ENCODE results near the gene FUT8.

The FUT8 gene

GRCh38 chr14:65491274-65491673 lies 78.7 kb downstream of the FUT8 start:
- no peak for DNase-seq (ENCODE audit: low read depth in 1 of 2, low spot score in 1 of 2)

GRCh38 chr14:65492266-65492665 lies 79.7 kb downstream of the FUT8 start:
- DNase-seq (ENCODE audit: low read depth in 1 of 2, low spot score in 1 of 2) = no peak

- no peak for DNase-seq (ENCODE audit: low read depth in 1 of 2, low spot score in 1 of 2)
Measured at GRCh38 chr14:65495196-65495595, 82.7 kb downstream of the FUT8 start.

- DNase-seq (ENCODE audit: low read depth in 1 of 2, low spot score in 1 of 2) = no peak
Measured at GRCh38 chr14:65496178-65496993, 83.9 kb downstream of the FUT8 start.

DNA sequence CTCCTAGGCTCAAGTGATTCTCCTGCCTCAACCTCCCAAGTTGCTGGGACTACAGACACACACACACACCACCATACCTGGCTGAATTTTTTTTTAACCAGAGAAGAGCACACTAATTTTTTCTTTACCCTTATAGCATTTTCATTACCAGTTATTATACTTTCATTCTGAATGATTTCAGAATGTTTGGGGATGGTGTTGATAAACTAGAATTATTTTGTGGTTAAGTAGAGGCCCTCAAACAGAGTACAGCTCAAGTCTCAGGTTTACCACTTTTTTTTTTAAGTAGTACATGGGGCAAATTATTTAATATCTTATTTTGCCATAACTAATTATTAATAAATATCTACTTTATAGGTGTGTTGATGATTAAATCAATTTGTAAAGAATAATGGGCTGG lies 86.6 kb downstream of the FUT8 start:
- DNase-seq (ENCODE audit: low read depth in 1 of 2, low spot score in 1 of 2) = no peak

DNA sequence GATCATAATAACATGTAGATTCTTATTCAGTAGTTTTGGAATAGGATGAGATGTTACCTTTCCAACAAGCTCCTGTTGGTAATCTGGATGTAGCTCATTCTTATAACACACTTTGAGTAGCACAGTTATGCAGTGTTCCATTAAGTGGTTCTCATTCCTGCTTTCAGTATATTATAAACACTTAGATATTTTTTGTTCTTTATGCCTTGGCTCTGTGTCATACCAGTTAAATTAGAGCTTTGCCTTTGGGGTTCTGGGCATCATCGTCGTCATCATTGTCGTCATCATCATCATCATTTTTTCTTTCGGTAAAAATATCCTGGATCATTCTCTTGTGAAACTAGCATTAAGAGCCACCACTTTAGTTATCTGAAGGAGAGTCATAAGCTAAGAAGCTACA lies 87.5 kb downstream of the FUT8 start:
- no peak for DNase-seq (ENCODE audit: low read depth in 1 of 2, low spot score in 1 of 2)

DNA sequence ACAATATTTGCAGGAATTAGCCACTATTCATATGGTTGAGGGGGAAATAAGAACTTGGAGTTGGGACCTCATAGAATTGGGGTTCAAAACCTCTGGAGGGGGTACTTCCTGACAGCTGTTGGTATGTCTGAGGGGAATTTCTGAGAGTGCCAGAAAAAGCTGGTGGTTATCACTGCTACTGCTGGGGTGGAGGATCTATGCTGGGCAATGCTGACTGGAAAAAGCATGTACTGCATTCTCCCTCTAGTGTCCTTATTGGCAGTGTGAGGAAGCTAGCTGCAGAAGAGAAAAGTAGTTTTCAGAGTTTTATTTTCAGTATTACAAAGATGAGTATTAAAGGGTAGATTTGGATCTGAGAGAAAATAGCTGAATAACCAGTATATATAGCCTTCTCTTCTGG lies 88.8 kb downstream of the FUT8 start:
- no peak for DNase-seq (ENCODE audit: low read depth in 1 of 2, low spot score in 1 of 2)

- DNase-seq (ENCODE audit: low read depth in 1 of 2, low spot score in 1 of 2) = no peak
Measured at GRCh38 chr14:65502676-65503124, 90.2 kb downstream of the FUT8 start.

DNA sequence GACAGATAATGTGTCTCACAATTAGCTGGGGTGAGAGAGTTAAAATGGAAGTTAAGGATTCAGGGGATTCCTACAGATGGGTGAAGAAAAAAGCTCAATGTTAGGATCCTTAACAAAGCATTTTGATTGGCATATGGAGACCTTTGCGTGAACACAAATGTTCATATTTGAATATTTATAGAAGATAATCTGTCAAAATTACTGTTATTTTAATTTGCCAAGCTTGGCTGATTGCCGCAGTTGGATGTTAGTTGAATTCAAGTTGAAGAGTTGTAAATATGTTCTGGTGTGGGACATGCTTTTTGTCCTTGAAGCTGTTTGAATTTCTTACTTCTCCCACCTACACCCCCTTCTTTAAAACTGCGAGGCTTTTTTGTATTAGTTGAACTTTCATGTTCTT lies 91.2 kb downstream of the FUT8 start:
- no peak for DNase-seq (ENCODE audit: low read depth in 1 of 2, low spot score in 1 of 2)

- DNase-seq (ENCODE audit: low read depth in 1 of 2, low spot score in 1 of 2) = no peak
Measured at GRCh38 chr14:65506801-65507200, 94.3 kb downstream of the FUT8 start.

- DNase-seq (ENCODE audit: low read depth in 1 of 2, low spot score in 1 of 2) = no peak
Measured at GRCh38 chr14:65509842-65510241, 97.3 kb downstream of the FUT8 start.

DNA sequence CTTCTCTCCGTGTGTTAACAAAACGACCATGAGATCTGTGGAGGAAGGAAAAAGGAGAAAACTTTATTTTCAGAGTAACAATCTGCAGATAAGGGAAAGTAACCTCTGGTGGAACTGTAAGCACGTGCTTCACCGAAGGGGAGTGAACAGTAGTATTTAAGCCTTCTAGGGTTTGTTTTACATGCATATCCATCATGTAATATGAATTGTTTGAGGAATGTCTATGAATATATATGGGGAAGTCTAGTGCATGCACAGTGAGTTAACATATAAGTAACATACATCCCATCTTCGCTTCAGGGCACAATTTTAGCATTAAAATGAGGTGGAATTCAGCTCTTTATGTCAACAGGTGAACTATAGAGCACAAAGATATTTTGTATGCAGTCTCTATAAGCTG lies 101.1 kb downstream of the FUT8 start:
- DNase-seq (ENCODE audit: low read depth in 1 of 2, low spot score in 1 of 2) = no peak

DNA sequence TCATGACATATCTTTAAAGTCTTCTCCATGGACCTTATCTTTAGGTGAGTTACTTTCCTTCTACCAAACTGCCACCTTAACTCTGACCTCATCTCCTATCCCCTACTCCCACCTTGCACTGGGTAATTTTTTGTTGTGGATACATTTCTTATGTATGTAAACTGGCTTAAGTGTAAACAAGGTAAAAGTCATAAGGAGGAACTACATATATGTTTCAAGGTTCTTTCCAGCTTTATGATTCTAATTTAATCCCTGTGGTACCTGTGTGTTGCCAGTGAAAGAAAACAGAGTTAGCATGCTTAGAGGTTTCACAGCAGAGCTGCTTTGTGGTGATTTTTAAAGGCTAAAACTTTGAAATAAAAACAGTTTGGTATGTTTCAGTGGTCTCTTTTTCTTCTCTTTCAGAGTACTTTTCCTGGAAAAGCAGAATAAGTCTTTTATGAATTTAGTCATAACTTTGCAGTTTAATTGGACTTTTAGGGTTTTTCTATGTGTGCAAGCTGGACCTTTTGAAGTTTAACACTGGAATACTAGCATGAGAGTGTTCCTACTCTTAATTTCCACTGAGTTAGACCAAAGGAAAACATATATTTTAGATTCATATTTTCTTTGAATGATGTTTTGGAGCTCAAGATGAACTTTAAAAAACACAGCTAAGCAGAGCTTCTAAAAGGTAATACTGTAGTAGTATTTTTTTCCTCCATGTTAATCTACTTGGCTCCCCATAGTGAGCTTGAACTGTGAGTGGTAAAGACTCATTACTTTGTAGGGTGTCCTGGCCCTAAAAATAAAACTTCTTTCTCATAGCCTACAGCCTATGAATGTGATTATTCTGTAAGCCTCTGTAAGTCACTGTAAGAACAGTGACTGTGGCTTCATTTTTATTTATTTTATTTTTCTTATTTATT lies 105.4 kb downstream of the FUT8 start:
- no peak for DNase-seq (ENCODE audit: low read depth in 1 of 2, low spot score in 1 of 2)

DNA sequence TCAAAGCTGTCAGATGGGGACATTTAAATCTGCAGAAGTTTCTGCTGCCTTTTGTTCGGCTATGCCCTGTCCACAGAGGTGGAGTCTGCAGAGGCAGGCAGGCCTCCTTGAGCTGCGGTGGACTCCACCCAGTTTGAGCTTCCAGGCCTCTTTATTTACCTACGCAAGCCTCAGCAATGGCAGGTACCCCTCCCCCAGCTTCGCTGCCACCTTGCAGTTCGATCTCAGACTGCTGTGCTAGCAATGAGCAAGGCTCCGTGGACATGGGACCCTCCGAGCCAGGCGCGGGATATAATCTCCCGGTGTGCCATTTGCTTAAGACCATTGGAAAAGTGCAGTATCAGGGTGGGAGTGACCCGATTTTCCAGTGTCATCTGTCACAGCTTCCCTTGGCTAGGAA lies 115.5 kb downstream of the FUT8 start:
- DNase-seq (ENCODE audit: low read depth in 1 of 2, low spot score in 1 of 2) = no peak

DNA sequence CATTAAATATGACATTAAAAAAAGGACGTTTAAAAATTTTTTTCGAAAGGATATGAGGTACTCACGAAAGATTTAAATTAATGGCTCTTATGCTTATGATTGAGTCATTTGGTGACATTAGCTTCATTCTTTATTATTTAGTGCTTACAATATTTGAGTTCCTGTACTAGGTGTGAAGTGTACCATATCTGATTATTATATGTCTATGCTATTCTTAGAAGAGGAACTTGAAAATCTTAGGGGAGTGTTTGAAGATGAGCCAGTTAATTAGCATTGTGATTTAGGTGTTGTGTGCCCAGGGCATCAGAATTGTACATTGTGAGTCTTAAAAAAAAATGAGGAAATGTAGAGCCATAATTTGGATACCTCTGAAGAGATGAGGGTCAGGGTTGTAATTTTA lies 118.6 kb downstream of the FUT8 start:
- no peak for DNase-seq (ENCODE audit: low read depth in 1 of 2, low spot score in 1 of 2)

- DNase-seq (ENCODE audit: low read depth in 1 of 2, low spot score in 1 of 2) = no peak
Measured at GRCh38 chr14:65533736-65534404, 121.3 kb downstream of the FUT8 start.

GRCh38 chr14:65536781-65537423 lies 124.4 kb downstream of the FUT8 start:
- DNase-seq (ENCODE audit: low read depth in 1 of 2, low spot score in 1 of 2) = no peak

DNA sequence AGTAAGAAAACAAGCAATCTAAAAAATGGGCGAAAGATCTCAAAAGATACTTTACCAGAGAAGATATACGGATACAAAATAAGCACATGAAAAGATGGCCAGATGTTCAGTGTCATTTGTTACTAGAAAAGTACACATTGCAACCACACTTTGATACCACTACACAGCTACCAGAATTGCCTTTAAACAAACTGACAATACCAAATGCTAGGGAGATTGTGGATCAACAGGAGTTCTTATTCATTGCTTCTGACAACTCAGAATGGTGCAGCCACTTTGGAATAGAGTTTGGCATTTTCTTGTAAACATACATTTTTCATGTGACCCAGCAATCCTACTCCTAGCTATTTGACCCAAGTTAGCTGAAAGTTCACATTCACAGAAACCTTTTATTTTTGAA lies 136.3 kb downstream of the FUT8 start:
- DNase-seq (ENCODE audit: low read depth in 1 of 2, low spot score in 1 of 2) = no peak

DNA sequence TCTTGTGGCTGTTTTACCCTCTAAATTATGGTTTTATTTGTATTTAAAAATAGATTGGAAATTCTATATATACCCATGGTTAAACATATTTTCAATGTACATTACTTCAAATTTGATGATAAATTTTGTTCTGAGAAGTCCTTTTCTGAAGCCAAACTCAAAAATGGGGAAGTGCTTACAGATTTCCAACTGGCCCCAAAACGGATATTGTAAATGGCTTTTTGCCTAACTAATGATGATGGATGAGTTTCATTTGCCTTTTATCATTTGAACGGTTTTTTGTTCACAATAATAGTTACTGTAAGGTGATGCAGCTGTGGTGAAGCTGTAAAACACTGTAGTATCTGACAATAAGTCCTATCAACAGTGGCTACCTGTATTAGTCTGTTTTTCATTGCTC lies 136.9 kb downstream of the FUT8 start:
- no peak for DNase-seq (ENCODE audit: low read depth in 1 of 2, low spot score in 1 of 2)

DNA sequence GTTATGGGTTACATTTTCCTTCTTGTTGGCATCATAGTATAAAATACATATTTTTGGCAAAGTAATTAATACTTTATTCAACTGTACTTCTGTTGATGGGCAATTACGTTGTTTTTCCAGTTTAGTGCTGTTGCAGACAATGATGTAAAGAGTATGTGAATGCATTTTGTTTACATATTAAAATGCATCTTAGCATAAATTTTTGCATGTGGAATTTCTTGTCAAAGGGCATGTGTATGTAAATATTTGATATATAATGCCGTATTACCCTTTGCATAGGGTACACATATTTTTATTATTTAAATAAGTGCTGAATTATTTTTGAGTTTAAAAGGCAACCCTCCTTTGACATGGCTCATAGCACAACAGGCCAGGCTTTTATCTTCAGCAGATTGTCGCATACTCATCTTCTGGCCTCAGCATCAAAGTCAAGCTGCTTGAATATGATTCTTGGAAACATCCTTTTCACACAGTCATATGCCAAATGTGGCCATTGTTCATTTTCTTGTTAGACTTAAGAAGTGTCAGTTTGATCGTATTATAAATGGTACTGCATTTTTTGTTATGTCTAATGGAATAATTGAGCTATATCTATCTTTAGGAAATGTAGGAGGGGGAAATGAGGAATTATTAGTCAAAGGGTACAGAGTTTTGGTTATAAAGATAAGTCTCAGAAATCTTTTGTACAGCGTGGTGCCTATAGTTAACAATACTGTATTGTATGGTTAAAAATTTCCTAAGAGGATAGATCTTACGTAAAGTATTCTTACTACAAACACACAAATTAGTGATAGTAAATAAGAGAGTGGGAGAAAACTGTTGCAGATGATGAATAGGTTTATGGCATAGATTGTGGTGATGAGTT lies 138.5 kb downstream of the FUT8 start:
- no peak for DNase-seq (ENCODE audit: low read depth in 1 of 2, low spot score in 1 of 2)

All from activated T-helper 1 cell treated with anti-CD3 and anti-CD28 coated beads, Interleukin-2, amount 50 U/mL, for 16 hours (primary cell).